HCT116 (cell line): ENCODE results near the gene SPIRE2. TPM values are rescaled to one million over a fixed set of nuclear protein-coding genes. Genes with fewer than 3 reads are reported as not detected.

ENCODE experiments used
- ATAC-seq: fragments of 200-7000 bp; cut with Tn5 transposase; 2 replicates; pipeline ENCODE4 v1.9.1; 2020; ENCODE audit warnings: mild to moderate bottlenecking, moderate library complexity
- BruUV-seq: library from RNA; stranded (reverse); fragments of 400-500 nt; replicated peaks from 2 replicates; lab custom pipeline; 2021; lab: Mats Ljungman, UMichigan
- CTCF ChIA-PET: fragments of 300-600 bp; sonication (Branson Sonifier 250); formaldehyde crosslinking; loops from one replicate; lab custom pipeline; 2021; ENCODE audit warnings: antibody characterized with exemption; lab: Charles Lee
- POLR2A ChIA-PET: fragments of 300-600, 350-600 bp; sonication (Branson Sonifier 250); formaldehyde crosslinking; loops from one replicate; lab custom pipeline; 2021; ENCODE audit warnings: antibody characterized with exemption; lab: Charles Lee
- RAD21 ChIA-PET, 2 experiments: fragments of 300-600 bp; sonication (Branson Sonifier 250); formaldehyde crosslinking; loops; one replicate each; lab custom pipeline; 2023; ENCODE audit warnings: low total read pairs in 2 of 2; ENCODE audit not compliant: uncharacterized antibody in 2 of 2, unreplicated experiment in 2 of 2, low non-redundant PET in 1 of 2; lab: Charles Lee
- DNase-seq: peaks from one replicate; pipeline ENCODE4 v3.0.0-alpha.2; 2010; ENCODE audit warnings: low read depth, low spot score
- H2AFZ ChIP-seq: fragments of 200-600 bp; shearing (Covaris generic), sonication (generic); 2 replicates; pipeline ENCODE4 v1.6.1; 2017; ENCODE audit warnings: low read depth, mixed run types, mixed read lengths, antibody characterized with exemption, low read length; ENCODE audit not compliant: poor library complexity, severe bottlenecking
- H3K27ac ChIP-seq: 2 replicates; pipeline ENCODE4 v1.5.1; 2012; ENCODE audit warnings: low read depth, low read length
- H3K27me3 ChIP-seq: fragments of 200-600 bp; sonication (generic); 2 replicates; pipeline ENCODE4 v1.6.1; 2016; ENCODE audit warnings: mixed run types, low read length, mixed read lengths; ENCODE audit not compliant: insufficient read depth
- H3K36me3 ChIP-seq, 2 experiments: fragments of 200-500 bp in 1 of 2; fragments of 200-600 bp in 1 of 2; sonication (Bioruptor generic) in 1 of 2; sonication (generic) in 1 of 2; 2 replicates each; pipeline versions ENCODE4 v1.5.1 to v1.6.1; 2014 to 2016; ENCODE audit warnings: low read length in 2 of 2, inconsistent platforms in 1 of 2, mixed read lengths in 1 of 2, mixed run types in 1 of 2; ENCODE audit not compliant: insufficient read depth in 2 of 2, control insufficient read depth in 1 of 2
- H3K4me1 ChIP-seq, 2 experiments: fragments of 200-600 bp in 1 of 2; sonication (generic) in 1 of 2; 2 replicates each; pipeline versions ENCODE4 v1.5.1 to v1.6.1; 2012 to 2017; ENCODE audit warnings: low read length in 2 of 2, inconsistent platforms in 1 of 2, mild to moderate bottlenecking in 1 of 2, mixed read lengths in 1 of 2, mixed run types in 1 of 2, moderate library complexity in 1 of 2; ENCODE audit not compliant: insufficient read depth in 2 of 2, control insufficient read depth in 1 of 2
- H3K4me2 ChIP-seq: fragments of 200-600 bp; sonication (generic); 2 replicates; pipeline ENCODE4 v1.6.1; 2017; ENCODE audit warnings: mixed run types, low read length, mixed read lengths
- H3K4me3 ChIP-seq, 2 experiments: fragments of 200-600 bp in 1 of 2; sonication (generic) in 1 of 2; replicated peaks in 1 of 2; 2 replicates each; pipeline ENCODE4 v1.5.1; 2011 to 2016; ENCODE audit warnings: low read length in 2 of 2, control low read depth in 1 of 2, low read depth in 1 of 2, mild to moderate bottlenecking in 1 of 2, mixed read lengths in 1 of 2, mixed run types in 1 of 2
- H3K79me2 ChIP-seq: fragments of 200-600 bp; sonication (generic); 2 replicates; pipeline ENCODE4 v1.6.1; 2017; ENCODE audit warnings: mild to moderate bottlenecking, mixed run types, low read length, moderate library complexity, mixed read lengths; ENCODE audit not compliant: insufficient read depth
- H3K9ac ChIP-seq: fragments of 200-600 bp; sonication (generic); 2 replicates; pipeline ENCODE4 v1.6.1; 2016; ENCODE audit warnings: low read length, mixed read lengths
- H3K9me2 ChIP-seq: fragments of 200-600 bp; sonication (generic), shearing (Covaris generic); 2 replicates; pipeline ENCODE4 v1.6.1; 2017; ENCODE audit warnings: mixed run types, mild to moderate bottlenecking, moderate library complexity; ENCODE audit not compliant: insufficient read depth
- H3K9me3 ChIP-seq, 2 experiments: fragments of 200-500 bp in 1 of 2; fragments of 200-600 bp in 1 of 2; sonication (Bioruptor generic) in 1 of 2; sonication (generic) in 1 of 2; 2 replicates each; pipeline ENCODE4 v1.6.1; 2014 to 2017; ENCODE audit warnings: low read length in 2 of 2, mixed read lengths in 2 of 2, inconsistent platforms in 1 of 2, low read depth in 1 of 2, mild to moderate bottlenecking in 1 of 2, mixed run types in 1 of 2, moderate library complexity in 1 of 2; ENCODE audit not compliant: control insufficient read depth in 1 of 2, insufficient read depth in 1 of 2
- H4K20me1 ChIP-seq: fragments of 200-600 bp; sonication (generic), shearing (Covaris generic); 2 replicates; pipeline ENCODE4 v1.6.1; 2017; ENCODE audit warnings: mixed run types, mild to moderate bottlenecking, moderate library complexity; ENCODE audit not compliant: insufficient read depth
- EZH2 ChIP-seq: fragments of 200-600 bp; sonication (generic); IDR thresholded peaks from 2 replicates; pipeline ENCODE4 v1.6.1; 2017; ENCODE audit warnings: antibody characterized with exemption, mixed run types
- EZH2phosphoT487 ChIP-seq: fragments of 200-600 bp; IDR thresholded peaks from 2 replicates; pipeline ENCODE4 v1.6.1; 2018; ENCODE audit warnings: antibody characterized with exemption, borderline replicate concordance
- FOSL1 ChIP-seq: IDR thresholded peaks from 2 replicates; pipeline ENCODE4 v1.6.1; 2012; ENCODE audit warnings: low read depth
- JUND ChIP-seq: IDR thresholded peaks from 2 replicates; pipeline ENCODE4 v1.6.1; 2012
- SIN3A ChIP-seq: IDR thresholded peaks from 2 replicates; pipeline ENCODE4 v1.6.1; 2012; ENCODE audit warnings: low read depth
- TCF7L2 ChIP-seq: IDR thresholded peaks from 2 replicates; pipeline ENCODE4 v1.7.0; 2011; ENCODE audit warnings: borderline replicate concordance, inconsistent platforms; ENCODE audit not compliant: insufficient read depth, insufficient read length; ENCODE audit errors: extremely low read depth
- ZNF274 ChIP-seq: fragments of 200-500 bp; sonication (Bioruptor generic); IDR thresholded peaks from 2 replicates; pipeline ENCODE4 v1.6.1; 2014; ENCODE audit warnings: mild to moderate bottlenecking, low read depth, low read length, inconsistent platforms
- intact Hi-C: fragments of 100-400 bp; cut with micrococcal nuclease; formaldehyde crosslinking; loops from 2 replicates; pipeline ENCODE4 v1.10.0; 2022
- total RNA-seq: library from RNA; stranded (reverse); gene quantifications from one replicate; pipeline ENCODE4 v1.2.1, GENCODE V29; 2021; ENCODE audit not compliant: unreplicated experiment

The SPIRE2 gene
- total RNA-seq, 1 experiment from 2014 or later = 21.2 TPM

DNA sequence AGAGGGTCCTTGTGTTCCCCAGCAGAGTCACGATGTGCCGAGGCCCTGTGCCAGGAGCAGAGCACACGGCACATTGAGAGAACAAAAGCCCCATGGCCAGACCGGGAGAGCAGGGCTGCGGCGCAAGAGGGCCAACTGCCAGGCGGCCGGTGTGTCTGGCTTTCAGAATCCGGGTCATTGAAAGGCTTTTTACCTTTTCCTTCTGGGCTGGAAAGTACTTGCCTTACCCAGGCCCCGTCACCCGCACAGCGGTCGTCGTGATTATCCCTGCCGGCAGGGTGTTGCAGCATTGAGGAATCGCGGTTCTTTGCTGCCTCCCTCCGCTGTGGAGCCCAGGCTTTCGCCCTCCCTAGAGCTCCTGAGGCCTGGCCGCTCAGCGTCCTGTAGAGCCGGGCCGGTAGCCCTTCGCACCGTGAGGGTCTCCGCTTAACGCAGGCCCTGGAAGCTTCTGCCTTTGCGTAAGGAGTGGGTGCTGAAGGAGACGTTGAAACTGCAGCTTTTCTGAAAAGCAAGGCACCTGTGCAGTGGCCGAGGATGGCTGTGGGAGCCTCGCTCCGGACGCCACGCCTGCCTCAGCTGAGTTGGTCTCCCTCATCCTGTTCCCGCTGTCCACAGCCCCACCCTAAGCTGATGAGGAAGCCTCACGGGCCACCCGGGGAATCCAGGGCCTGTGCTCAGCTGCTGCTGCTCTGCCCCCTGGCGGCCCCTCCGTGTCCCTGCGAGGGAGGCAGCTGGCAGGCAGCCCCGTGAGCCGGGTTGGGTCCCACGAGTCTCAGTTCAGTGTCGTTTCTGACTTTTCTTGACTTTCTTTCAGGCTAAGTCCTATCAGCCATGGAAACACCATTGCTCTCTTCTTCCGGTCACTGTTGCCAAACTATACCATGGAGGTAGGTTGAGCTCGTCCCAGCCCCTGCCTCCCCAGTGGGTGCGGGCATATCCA is 81.8 kb downstream of the SPIRE2 start (continued):
- TF ChIP-seq EZH2phosphoT487 (no peak), EZH2 (no peak)

DNA sequence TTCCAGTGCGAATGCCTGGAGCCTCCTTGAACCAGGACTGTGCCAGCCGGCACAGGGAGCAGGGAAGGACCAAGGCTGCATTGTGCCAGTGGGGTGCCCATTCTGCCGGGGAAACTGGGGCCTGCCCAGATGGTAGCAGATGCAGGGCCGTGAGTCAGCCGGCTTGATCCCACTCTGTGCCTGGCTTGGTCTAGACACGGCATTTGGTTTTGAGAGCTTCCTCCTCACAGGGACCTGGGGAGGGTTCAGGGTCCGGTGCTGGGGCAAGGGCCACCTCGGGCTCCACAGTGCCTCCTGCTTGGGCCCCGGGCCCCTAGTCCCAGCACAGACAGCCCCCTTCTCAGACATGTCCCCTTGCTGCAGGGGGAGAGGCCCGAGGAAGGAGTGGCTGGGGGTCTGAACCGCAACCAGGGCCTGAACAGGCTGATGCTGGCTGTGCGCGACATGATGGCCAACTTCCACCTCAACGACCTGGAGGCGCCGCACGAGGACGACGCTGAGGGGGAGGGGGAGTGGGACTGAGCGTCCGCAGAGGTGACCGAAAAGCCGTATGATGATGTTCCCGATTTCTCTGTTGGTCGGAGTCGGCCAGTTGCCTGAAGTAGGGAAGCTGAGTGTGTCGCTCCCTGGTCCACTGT is 82.6 kb downstream of the SPIRE2 start:
- BruUV-seq = no TSS peak
- peaks cover 6 to 13% of the 10 kb centered on the region in 2 experiments; a peak in 3 of 4 replicates for H3K4me1 ChIP-seq
- no peak for TF ChIP-seq ZNF274
- TF ChIP-seq TCF7L2 = no peak
- no peak for TF ChIP-seq JUND
- TF ChIP-seq FOSL1 = no peak
- no peak for TF ChIP-seq SIN3A
- TF ChIP-seq, all 23 proteins: peak for 0
- H3K27me3 ChIP-seq = no peaks in the 10 kb centered on the region
- no peaks in the 10 kb centered on the region for H3K9me2 ChIP-seq
- no peak overlapping the region for H3K9ac ChIP-seq
- H4K20me1 ChIP-seq = no peaks in the 10 kb centered on the region
- no peak overlapping the region for H3K4me2 ChIP-seq
- ChIA-PET CTCF (interaction anchor here (0.8 to 5.7 kb wide), 15 partner anchors 7 to 211 kb away, joined by 3 to 57 read pairs (median 4); partner anchors contain the start of genes MC1R, SPATA2L, TCF25 and TUBB3), POLR2A (no interaction called here), RAD21 (interaction anchor here (0.5 to 0.9 kb wide), 2 partner anchors 62 to 205 kb away, joined by 3 read pairs; no protein-coding TSS in a partner anchor)
- H3K36me3 ChIP-seq = peaks cover 17 to 19% of the 10 kb centered on the region in 2 experiments
- intact Hi-C loops = no loop called here
- no peak overlapping the region for H2AFZ ChIP-seq
- H3K4me3 ChIP-seq = no peak overlapping the region
- H3K9me3 ChIP-seq = no peaks in the 10 kb centered on the region
- H3K27ac ChIP-seq = peak overlapping the region; percentile 12; the same call in 1 of the 2 replicates
- DNase-seq (no peak), ATAC-seq (peak; percentile 4)
- H3K79me2 ChIP-seq = no peaks in the 10 kb centered on the region
